Midbrain (tissue), 1 donor: ENCODE measurements around the gene BACH2.
"Not testable (repeated sequence)": the region's sequence is repeated elsewhere in the genome, so short reads cannot be mapped to it uniquely, and the experiment has no call there.

Source experiments
- DNase-seq: peaks from one replicate; lab custom pipeline; 2025; lab: John Stamatoyannopoulos, UW

BACH2 gene

DNA sequence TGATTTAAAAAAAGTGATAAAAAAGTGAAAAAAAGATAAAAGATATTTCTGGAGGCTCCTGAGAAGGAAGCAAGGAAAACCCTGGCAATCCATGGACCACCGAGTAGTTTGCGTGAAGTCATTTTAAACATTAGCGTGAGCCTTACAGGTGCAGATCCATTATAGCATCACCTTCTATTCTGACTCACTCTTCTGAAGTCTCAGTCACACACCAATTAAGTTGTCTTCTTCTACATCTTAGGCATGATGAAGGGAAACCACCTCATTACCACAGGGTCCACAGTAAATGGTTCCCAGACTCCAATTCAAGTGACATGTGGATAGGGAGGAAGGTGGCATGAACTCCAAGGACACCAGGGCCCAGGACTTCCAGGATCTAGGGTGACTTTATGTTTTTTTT lies 303.2 kb downstream of the BACH2 start:
- DNase-seq = no peak

DNA sequence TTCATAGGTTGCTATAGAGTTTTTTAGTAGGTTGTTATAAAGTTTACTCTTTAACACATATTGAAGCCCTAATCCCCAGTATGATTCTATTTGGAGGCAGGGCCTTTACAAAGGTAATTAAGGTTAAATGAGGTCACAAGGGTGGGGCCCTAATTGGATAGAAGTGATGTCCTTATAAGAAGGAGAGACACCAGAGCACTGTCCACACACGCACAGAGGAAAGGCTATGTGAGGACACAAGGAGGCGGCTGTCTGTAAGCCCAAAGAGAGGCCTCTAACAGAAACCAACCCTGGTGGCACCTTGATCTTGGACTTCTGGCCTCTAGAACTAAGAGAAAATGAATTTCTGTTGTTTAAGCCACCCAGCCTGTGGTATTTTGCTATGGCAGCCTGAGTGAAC lies 303.8 kb downstream of the BACH2 start:
- DNase-seq = no peak

DNA sequence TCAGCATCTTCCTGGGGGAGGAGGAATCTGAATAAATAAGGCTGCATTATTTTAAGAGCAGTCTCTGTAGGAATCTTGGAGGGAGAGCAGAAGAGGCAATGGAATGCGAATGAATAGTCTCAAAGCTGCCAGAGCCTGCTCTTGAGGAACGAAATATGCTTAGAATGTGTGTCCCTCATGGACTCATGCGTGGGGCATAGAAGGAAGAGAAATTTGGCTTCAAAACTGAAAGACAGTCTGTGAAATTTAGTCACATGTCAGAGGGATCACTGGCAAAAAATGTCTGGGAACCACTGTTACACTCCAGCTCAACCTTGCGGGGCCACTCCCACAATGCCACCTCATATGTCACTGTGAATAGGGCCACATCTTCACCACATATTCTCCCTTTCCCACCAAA lies 306.9 kb downstream of the BACH2 start:
- DNase-seq = no peak

GRCh38 chr6:89987830-89988229 lies 308.8 kb downstream of the BACH2 start:
- DNase-seq = no peak

DNA sequence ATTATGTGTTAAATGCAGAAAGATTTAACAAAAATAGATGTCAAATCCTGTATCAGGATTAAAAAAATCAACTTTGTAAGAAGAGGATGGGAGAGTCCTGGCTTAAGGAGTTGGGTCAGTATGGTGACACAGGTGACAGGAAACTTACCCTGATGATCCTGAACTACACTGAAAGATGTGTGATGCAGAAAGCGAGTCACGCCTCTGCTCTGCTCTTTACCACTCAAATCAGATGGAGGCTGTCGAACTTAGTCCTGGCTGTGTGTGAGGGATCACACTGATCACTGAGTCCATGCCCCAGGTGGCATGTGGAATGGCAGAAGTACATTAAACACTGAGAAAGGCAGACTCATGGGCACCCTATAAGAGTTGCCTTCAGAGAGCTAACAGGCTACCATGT lies 309.5 kb downstream of the BACH2 start:
- no peak for DNase-seq

DNA sequence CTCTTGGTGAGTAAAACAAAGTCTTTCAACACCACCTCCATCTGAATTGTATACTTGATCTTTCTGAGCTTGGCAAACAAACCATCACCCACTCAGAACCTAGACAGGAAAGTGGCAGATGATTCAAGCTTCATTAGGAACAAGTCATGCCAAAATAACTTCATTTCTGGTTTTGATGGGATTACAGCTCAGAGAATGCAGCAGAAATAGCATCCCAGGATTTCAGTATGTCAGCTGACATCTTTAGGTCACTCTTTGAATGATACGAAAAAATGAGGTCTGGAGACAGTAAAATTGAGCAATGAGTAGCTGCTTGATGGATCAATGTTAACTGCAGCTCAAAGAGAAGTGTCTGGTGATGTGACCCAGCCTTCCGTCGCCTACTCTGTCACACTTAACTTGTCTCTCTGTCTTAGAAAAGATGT lies 310.0 kb downstream of the BACH2 start:
- no peak for DNase-seq

GRCh38 chr6:89985751-89986493 lies 310.7 kb downstream of the BACH2 start:
- peak; percentile 69 for DNase-seq

DNA sequence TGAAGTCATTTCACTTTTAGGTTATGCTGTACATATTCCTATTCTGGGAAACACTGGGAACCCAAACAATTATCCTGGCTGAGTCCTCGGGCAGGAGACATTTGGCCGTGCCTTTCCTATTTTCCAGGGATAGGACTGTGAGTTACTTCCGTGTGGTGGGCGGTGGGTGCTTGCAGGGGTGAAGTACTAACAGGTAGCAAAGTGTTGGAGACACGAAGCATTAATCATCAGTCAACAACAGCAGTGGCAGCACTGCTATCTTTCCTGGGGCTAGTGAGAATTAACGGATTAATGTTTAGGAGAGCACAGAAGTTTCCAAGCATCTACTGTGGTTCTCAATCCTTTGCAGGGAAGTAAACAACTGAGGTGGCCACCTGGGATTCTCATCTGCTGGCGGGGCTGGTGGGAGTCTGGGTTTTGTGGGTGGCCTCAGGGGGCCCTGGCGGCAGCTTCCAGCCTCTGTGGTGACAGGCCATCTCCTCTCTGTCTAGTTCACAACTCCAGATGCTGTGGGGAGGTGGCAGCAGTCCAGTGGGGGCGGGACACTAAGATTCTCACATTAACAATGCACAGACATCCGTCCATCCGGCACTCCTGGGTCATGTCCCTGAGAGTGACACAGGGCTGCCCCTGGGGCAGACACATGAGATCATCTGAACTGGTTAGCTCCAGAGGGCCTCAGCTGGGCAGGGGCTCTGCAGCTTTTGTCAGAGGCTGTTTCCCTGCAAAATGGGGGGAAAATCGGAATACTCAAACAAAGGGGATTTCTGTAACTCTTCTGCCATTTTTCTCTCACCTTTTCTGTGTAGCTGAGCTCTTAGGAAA lies 311.5 kb downstream of the BACH2 start:
- DNase-seq = peak; percentile 75

- no peak for DNase-seq
Measured at GRCh38 chr6:89980353-89980752, 316.3 kb downstream of the BACH2 start.

- no peak for DNase-seq
Measured at GRCh38 chr6:89979481-89980119, 317.0 kb downstream of the BACH2 start.

DNA sequence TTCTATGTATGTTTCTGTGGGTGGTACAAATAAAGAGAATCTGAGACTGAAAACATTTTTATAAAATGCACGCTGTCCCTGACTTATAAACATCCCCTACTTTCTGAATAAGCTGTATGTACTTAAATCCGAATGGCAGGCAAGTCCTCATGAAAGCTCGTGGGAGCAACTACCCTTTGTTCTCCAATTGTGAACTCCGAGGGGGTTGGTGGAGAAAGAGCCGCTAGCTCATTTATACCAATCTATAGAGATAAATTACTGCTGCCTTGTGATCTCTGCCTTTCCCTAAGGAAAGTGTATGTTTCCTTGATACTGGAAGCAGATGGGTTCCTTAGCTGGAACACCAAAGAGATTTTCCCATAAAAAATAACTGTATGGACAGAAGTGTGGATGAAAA lies 317.9 kb downstream of the BACH2 start:
- DNase-seq = no peak

GRCh38 chr6:89977808-89978748 lies 318.6 kb downstream of the BACH2 start:
- peak; percentile 5 for DNase-seq

DNA sequence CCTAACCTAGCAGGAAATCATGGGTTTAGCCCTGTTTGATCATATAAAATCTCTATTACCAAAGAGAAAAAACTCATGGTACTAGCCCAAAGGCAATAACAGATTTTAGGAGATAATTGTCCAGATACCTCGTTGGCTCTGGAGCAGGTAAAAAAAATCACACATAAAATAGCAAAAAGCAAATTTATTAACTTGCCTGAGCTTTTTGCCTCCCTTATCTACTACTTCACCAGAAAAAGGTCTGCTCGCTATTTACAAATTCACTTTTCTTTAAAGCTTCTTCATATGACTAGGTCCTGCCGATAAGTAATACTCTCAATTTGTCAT lies 320.0 kb downstream of the BACH2 start:
- DNase-seq = no peak

DNA sequence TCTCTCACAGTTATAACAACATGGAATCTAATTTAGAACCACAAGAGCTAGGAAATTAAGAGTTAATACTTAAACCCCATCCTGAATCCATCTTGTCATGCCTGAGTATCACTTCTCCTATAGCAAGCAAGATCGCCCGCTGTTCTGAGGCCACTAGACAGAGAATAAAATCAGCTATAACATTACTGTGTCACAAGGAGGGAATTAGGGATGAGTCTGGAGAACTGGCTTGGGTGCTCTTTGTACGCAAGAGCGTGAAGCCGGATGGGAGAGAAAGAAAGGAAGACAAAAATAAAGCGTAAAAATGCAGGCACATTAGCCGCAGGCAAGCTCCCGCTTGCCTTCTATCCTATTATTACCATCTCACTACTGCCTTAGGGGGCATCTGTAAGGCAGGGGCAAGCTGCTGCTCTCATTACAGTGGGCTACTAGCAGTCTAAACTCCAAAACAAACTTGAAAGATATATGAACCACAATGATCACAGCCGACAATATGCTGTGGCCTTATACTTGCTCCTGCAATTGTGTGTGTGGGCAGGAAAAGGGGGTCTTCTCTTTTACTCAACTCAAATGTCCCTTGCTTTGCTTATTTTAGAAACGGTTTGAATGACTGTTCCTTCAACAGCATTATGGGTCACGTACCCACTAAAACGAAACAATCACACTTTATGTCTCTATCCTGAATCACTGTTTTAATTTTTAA lies 320.5 kb downstream of the BACH2 start:
- no peak for DNase-seq

GRCh38 chr6:89975366-89975765 lies 321.3 kb downstream of the BACH2 start:
- no peak for DNase-seq

DNA sequence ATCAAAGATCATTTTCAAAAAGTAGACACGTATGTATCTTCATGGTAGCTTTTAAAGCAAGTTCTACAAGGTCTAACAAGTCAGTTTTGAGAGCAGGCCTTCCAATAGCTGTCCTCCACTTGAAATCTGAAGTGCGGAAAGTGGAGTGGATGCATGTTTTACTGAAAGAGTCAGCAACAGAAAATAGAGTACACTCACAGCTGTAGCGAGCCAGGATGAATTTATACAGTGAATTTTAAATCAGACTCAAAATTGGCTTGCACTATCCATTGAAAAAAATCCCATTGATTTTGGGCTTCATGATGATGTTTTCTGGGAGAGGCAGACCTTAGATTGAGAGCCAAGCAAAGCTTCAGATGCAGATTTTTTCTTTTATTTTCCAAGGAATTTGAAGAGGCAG lies 321.8 kb downstream of the BACH2 start:
- DNase-seq = no peak

GRCh38 chr6:89972025-89972381 lies 324.6 kb downstream of the BACH2 start:
- DNase-seq = no peak

DNA sequence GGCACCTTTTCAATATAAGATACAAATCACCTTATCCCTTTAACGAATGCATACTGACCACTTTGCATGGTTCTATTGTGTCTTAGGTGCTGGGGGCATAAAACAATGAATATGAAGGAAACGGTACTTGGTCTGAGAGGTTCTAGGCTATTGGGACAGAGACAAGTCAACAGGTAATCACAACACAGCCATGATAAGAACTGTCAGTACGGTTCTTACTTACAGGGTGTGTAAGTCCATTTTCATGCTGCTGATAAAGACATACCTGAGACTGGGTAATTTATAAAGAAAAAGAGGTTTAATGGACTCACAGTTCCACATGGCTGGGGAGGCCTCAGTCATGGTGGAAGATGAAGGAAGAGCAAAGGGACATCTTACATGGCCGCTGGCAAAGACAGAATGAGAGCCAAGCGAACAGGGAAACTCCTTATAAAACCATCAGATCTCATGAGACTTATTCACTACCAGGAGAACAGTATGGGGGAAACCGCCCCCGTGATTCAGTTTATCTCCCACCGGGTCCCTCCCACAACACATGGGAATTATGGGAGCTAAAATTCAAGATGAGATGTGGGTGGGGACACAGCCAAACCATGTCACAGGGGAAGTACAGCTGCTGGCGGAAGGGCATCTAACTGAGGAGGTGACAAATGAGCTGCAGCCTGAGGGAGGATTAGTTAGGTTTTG lies 325.2 kb downstream of the BACH2 start:
- DNase-seq = not testable (repeated sequence)

GRCh38 chr6:89970609-89971337 lies 325.9 kb downstream of the BACH2 start:
- DNase-seq = peak; percentile 75

DNA sequence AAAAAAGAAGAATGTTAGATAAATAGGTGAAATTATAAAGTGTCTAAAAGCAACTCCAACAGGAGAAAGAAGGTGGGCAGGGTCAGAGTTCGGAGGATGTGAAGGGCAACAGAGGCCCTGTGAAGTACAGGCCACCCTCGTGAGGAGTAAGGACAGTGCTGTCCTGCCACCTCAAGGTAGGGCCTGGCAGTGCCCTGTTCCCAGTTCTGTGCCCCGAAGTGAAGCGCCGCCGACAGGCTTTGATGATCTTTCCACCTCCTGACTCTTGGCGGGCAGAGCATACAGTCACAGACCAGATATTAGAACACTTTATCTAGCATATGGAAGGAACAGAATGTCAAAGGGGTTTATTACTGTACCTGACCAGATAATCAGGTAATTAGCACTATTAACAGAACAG lies 326.6 kb downstream of the BACH2 start:
- DNase-seq = peak; percentile 20
